ENCODE measurements around the gene RAD9B.
"Not testable (repeated sequence)": the region's sequence is repeated elsewhere in the genome, so short reads cannot be mapped to it uniquely, and the experiment has no call there.

RAD9B gene

GRCh38 chr12:110501752-110502738, at the start of gene RAD9B, which contains the start of gene VPS29:
TSS of gene RAD9B (plus strand) at chr12:110502331. CDS start at chr12:110502338, 7 bp downstream.
TSS of gene VPS29 (minus strand) at chr12:110502111. CDS start at chr12:110502051, 60 bp downstream.
- DNase-seq, result peak; percentile 94 to 99

DNA sequence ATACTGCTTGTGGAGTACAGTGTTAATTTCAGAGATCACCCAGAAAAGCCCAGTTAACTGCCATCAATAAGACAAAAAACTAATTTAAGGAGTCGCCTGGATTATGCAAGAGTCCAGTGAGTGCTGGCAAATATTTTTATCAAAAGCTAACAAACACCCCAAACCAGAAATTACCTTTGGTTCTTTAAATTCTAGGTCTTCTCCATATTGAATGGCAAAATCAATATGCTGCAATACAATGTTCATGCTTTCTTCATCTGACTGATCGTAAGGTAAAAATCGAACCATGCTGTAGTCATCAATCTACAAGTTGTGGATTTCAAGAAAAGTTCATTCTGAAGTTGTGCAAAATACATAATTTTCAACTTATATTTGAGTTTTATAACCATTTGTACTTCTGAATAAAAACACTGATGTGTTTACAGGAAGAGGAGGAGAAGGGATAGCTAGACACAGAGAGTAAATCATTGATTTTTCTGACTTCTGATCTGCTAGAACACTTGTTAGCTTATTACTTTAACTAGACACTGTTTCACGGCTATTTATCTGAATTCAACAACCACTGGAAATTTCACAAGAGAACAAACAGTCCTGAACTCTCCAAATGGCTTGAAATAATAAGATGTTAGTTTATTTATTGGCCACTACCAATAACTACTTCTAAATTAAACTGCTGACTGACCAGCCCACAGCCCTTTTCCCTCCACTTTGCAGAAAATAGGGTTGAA, 48.4 kb upstream of the RAD9B start:
- DNase-seq, result no peak

- no peak for DNase-seq
These were observed 43.4 kb upstream of the RAD9B start for GRCh38 chr12:110458756-110459155.

GRCh38 chr12:110461189-110461588, 40.9 kb upstream of the RAD9B start:
- DNase-seq, result not testable (repeated sequence)

DNA sequence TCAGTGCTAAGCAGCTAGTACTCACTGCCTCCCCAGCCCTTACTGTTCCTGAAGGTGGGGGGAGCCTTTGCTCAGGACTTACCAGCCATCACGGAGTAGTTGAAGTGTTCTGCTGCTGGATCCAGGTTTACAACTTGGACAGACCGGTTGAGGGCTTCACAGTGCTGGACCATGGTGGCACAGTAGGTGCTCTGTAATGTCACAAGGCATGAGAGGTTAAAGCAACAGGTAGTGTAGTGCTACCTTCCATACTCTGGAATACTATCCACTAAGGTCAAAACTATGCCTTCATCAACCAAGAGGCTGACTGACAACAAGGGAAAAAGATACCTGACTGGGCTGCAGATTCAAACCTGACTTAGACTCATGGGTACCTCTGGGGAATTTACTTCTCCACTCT, 37.1 kb upstream of the RAD9B start:
- DNase-seq, result no peak

GRCh38 chr12:110465765-110466164, 36.4 kb upstream of the RAD9B start:
- not testable (repeated sequence) for DNase-seq

DNA sequence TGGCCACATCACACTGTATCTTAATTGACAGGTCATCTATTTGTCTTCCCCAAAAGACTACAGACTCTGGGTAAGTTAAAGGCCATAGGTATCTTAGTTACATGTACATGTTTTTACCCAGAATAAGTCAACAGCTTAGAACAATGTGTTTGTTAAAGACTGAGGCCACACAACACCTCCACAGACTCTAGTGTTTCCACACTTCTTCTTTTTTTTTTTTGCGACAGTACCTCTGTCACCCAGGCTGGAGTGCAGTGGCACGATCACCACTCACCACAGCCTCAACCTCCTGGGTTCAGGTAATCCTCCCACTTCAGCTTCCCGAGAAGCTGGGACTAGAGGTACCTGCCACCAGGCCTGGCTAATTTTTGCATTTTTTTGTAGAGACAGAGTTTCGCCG, 35.3 kb upstream of the RAD9B start:
- DNase-seq, result no peak

- no peak for DNase-seq
These were observed 34.3 kb upstream of the RAD9B start for GRCh38 chr12:110467847-110468213.

- peak; percentile 87 to 95 for DNase-seq
These were observed 33.7 kb upstream of the RAD9B start, which contains the start of the genes FAM216A and GPN3 for GRCh38 chr12:110468214-110469048. TSS of gene FAM216A (plus strand) at chr12:110468845. CDS start at chr12:110468876, 31 bp downstream. TSS of gene GPN3 (minus strand) at chr12:110468257. CDS start at chr12:110468203, 54 bp downstream.

- no peak for DNase-seq
These were observed 26.7 kb upstream of the RAD9B start for GRCh38 chr12:110475426-110475825.

DNA sequence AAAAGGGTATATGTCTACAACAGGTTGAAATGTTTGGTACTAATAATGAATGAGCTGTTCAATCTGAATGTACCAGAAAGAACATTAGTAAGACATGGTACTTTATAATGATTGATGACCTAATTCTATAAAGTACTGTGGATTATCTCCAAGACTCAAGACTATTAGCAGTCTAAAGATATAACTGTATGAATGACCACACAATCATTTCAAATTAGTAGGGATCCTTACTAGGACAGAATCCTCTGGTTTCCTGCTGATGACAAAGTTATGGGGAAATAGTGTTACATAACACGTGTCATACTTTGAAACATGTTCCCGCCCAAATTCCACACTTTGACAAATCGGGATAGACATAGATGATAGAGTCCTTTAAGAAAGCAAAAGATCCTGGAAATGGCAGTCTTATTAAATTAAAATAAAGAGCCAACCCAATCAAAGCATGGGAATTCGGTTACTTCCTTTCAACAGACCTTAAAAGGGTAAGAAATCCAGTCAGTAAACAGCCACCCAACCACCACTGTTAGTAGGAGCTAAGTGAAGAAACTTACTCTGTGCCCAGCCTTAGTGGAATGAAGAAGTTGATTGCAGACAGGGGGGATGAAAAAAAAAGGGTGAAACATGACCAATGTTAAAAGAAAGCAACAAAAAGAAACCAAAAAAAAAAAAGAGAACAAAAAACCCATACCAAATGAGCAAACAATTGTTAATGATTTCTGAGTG, 3.0 kb upstream of the RAD9B start:
- DNase-seq, result no peak

DNA sequence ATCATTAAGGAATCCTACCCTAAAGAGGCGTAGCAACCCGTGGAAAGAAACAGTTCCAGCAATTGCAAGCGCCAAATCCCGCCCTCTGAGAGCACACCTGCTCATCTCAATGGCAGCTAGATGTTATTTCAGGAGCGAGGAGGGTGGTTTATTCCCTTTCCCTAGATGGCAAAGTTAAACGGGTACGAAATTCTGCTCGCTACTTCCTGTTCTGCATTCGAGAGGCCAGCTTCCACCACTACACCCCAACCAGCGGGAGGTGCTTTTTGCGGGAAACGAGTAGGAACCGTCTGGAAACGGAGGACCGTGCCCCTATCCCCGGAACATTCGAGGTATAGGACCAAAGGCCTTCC, 756 bp upstream of the RAD9B start:
- DNase-seq, result peak in 1 of 2 experiments; percentile 11

DNA sequence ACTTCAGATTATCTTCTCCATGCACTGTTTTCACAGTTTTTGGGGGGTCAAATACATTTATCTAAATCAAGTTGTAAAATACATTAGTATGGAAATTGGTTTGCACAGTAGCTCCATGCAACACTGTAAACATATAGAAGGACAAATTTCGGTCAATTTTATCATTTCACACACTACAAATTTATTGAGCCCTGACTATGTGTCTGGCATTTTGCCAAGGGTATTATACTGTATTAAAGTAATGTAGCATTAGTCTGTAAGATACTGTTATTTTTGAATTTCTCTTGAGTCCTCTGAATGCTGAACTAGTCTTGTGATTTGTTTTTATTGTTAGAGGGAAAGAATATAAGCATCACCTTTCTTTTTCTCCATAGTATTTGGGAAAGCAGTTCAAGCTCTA, 1.3 kb downstream of the RAD9B start:
- no peak for DNase-seq

DNA sequence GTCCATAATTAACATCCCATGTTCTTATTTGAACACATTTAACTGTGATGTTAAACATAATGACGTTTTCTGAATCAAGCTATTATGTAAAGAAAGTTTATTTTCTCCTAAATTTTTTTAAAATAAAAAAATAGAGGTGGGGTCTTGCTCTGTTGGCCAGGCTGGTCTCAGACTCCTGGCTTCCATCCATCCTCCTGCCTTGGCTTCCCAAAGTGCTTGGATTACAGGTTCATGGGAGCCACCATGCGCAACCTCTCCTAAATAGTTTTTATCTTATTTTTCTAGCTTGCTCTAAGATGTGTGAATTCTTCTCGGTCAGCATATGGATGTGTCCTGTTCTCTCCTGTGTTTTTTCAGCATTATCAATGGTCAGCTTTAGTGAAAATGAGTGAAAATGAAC, 3.2 kb downstream of the RAD9B start:
- DNase-seq, result no peak

- DNase-seq, result no peak
These were observed 6.0 kb downstream of the RAD9B start for GRCh38 chr12:110508071-110508586.

GRCh38 chr12:110513842-110514241, 11.7 kb downstream of the RAD9B start:
- DNase-seq, result no peak

DNA sequence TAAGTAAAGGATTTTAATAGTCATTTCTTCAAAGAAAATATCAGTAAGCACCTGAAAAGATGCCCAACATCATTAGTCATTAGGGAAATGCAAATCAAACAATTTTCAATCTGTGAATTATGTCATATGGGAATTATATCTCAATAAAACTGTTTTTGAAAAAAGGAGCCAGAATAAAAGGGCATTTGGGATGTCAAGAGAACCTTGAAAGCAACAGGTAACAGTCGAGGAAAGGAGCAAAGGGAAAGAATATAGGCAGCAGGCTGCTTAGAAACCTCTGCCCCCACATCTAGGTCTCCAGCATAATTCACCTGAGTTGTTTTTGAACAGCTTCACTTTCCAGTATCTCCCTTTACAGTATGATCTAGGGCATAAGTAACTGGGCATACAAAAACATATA, 12.2 kb downstream of the RAD9B start:
- no peak for DNase-seq

DNA sequence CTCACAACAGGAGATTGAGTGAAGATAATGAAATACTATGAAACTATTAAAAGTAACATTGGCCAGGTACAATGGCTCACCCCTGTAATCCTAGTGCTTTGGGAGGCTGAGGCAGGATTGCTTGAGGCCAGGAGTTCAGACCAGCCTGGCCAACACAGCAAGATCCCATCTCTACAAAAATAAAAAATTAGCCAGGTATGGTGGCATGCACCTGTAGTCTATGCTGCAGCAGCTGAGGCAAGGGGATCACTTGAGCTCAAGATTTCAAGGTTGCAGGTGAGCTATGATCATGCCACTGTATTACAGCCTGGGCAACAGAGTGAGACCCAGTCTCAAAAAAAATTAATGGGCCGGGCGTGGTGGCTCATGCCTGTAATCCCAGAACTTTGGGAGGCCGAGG, 14.9 kb downstream of the RAD9B start:
- no peak for DNase-seq

DNA sequence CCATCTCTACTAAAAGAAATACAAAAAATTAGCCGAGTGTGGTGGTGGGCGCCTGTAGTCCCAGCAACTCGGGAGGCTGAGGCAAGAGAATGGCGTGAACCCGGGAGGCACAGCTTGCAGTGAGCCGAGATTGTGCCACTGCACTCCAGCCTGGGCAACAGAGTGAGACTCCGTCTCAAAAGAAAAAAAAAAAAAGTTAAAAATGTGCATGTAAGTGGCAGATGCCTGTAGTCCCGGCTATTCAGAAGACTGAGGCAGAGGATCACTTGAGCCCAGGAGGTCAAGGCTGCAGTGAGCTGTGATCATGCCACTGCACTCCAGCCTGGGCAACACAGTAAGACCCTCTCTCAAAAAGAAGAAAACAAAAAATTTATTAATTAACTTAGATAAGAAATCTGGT, 15.9 kb downstream of the RAD9B start:
- not testable (repeated sequence) for DNase-seq

GRCh38 chr12:110520876-110521712, 19.0 kb downstream of the RAD9B start:
- not testable (repeated sequence) for DNase-seq
